Smooth muscle cell of the coronary artery (primary cell): ENCODE results near the gene TESPA1. TPM values are rescaled to one million over a fixed set of nuclear protein-coding genes. Genes with fewer than 3 reads are reported as not detected.

Source experiments
- total RNA-seq: library from RNA; depleted of rRNA; stranded (reverse); fragments of >200 nt; gene quantifications from 2 replicates; pipeline ENCODE4 v1.2.3, GENCODE V29; 2014; ENCODE audit warnings: low replicate concordance

The TESPA1 gene, protein sequence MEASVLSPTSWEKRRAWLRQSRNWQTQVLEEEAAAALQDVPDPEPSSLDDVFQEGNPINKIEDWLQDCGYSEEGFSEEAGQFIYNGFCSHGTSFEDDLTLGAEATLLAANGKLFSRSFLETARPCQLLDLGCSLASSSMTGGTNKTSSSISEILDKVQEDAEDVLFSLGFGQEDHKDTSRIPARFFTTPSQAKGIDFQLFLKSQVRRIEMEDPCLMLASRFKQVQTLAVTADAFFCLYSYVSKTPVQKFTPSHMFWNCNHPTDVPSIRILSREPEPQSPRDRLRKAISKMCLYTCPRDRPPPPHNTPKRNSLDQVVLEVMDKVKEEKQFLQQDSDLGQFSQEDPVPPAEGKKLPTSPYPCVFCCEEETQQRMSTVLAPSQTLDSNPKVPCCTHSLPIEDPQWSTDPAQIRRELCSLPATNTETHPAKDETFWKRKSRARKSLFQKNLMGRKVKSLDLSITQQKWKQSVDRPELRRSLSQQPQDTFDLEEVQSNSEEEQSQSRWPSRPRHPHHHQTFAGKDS
- total RNA-seq, result not detected in 2 replicates

DNA sequence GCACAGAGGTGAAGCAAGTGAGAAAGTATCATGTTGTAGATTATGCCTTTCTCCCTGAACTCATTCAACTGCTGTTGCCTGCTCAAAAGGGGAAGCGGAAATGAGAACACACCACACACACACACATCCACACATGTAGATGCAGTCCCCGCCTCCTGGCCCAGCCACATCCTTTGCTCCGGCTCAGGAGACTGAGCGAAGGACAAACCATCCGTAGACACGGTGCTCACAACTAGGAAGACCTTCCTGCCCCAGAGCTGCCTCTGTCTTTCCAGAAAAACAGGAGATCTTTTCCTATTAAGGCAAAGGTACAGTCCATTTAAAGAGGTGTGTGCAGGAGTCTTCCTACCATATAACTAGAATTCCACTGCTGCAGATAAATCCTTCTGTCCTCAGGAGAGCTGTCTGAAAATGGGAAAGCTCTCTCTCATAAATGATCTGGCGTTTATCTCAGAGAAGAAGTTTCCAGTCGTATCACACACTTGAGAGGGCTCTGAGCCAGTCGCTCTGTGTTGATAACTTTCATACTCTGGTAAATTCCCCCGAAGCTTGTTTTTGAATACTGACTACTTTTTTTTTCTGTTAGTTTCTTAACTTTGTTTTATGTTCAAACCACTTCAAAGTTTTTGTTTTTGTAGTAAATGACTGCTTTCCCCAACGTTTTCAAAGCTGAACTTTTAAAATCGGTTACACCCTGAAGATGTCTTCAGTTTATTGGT lies at the start of gene TESPA1:
Gene TESPA1, minus strand, starts transcription at position 105 of the 719 bp plus-strand sequence. CDS start 10,200 bp downstream, outside the sequence.

DNA sequence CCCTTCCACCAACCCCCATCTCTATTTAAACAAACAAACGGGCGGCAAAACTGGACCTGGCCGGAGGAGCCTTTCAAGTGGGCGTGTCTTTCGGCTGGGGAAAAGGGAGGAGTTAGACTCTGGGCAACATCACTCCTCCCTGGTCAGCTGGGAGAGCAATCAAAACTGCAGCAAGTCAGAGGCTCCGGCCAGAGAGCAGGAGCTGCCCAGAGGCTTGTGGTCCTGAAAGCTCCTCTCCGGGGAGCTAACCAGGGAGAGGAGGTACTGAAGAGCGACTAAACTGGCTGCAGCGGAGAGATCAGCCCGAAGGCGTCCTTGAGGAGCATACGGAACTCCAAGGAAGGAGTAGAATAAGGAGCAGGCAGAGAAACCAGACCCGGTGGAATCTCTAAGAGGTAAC lies 35.2 kb upstream of the TESPA1 start, which contains the start of gene NEUROD4:
Gene NEUROD4, plus strand, starts transcription at position 191 of the 400 bp plus-strand sequence. CDS start 6,466 bp downstream, outside the sequence.

Other genes with a start within 250 kb of the TESPA1 start
- gene MUCL1, start 130.2 kb downstream of the TESPA1 start, total RNA-seq, result not detected in 2 replicates
- not detected in 2 replicates for gene NEUROD4, start 35.2 kb upstream of the TESPA1 start, total RNA-seq
- gene OR9K2, start 141.6 kb upstream of the TESPA1 start, total RNA-seq, result not detected in 2 replicates
- gene OR10A7, start 236.3 kb upstream of the TESPA1 start, total RNA-seq, result not detected in 2 replicates